OCI-LY1 (cell line): ENCODE data around the gene FBLN7.

Experiments
- H2AFZ ChIP-seq: fragments of 200-600 bp; sonication (generic), shearing (Covaris generic); 2 replicates; pipeline ENCODE4 v1.6.0; 2014; ENCODE audit warnings: antibody characterized with exemption, mild to moderate bottlenecking, low read length
- H3F3A ChIP-seq: fragments of 200-600 bp; sonication (generic), shearing (Covaris generic); 2 replicates; pipeline ENCODE4 v1.6.0; 2014; ENCODE audit warnings: mild to moderate bottlenecking, antibody characterized with exemption, low read length, moderate library complexity; ENCODE audit not compliant: insufficient read depth
- H3K27ac ChIP-seq: fragments of 200-600 bp; sonication (generic); 2 replicates; pipeline ENCODE4 v1.5.1; 2014; ENCODE audit warnings: low read length, mixed run types, mild to moderate bottlenecking, low read depth; ENCODE audit not compliant: poor library complexity, severe bottlenecking
- H3K27me3 ChIP-seq: fragments of 200-600 bp; sonication (generic); 2 replicates; pipeline ENCODE4 v1.6.0; 2014; ENCODE audit warnings: antibody characterized with exemption, mild to moderate bottlenecking, low read length, moderate library complexity; ENCODE audit not compliant: insufficient read depth
- H3K36me3 ChIP-seq: fragments of 200-600 bp; sonication (generic); 2 replicates; pipeline ENCODE4 v1.6.1; 2014; ENCODE audit warnings: mild to moderate bottlenecking, antibody characterized with exemption, low read length, moderate library complexity, mixed read lengths; ENCODE audit not compliant: insufficient read depth
- H3K4me1 ChIP-seq: fragments of 200-600 bp; sonication (generic); 2 replicates; pipeline ENCODE4 v1.5.1; 2014; ENCODE audit warnings: mild to moderate bottlenecking, low read length, moderate library complexity; ENCODE audit not compliant: insufficient read depth, severe bottlenecking
- H3K4me2 ChIP-seq: fragments of 200-600 bp; sonication (generic), shearing (Covaris generic); 2 replicates; pipeline ENCODE4 v1.6.1; 2014; ENCODE audit warnings: low read length
- H3K4me3 ChIP-seq: fragments of 200-600 bp; sonication (generic); 2 replicates; pipeline ENCODE4 v1.5.1; 2014; ENCODE audit warnings: low read length, low read depth, mild to moderate bottlenecking, mixed read lengths; ENCODE audit not compliant: poor library complexity, severe bottlenecking
- H3K79me2 ChIP-seq: fragments of 200-600 bp; shearing (Covaris generic); 2 replicates; pipeline ENCODE4 v1.6.1; 2016; ENCODE audit warnings: mixed run types, low read length, mixed read lengths; ENCODE audit not compliant: insufficient read depth
- H3K9ac ChIP-seq: fragments of 200-600 bp; sonication (generic), shearing (Covaris generic); 2 replicates; pipeline ENCODE4 v1.6.1; 2014; ENCODE audit warnings: mild to moderate bottlenecking, low read length, mixed read lengths
- H3K9me2 ChIP-seq: fragments of 200-600 bp; sonication (generic), shearing (Covaris generic); 2 replicates; pipeline ENCODE4 v1.6.1; 2014; ENCODE audit warnings: low read depth, mild to moderate bottlenecking, low read length, mixed read lengths
- H3K9me3 ChIP-seq: fragments of 200-600 bp; shearing (Covaris generic); 2 replicates; pipeline ENCODE4 v1.6.1; 2014; ENCODE audit warnings: low read length, mixed read lengths
- H4K20me1 ChIP-seq: fragments of 200-600 bp; sonication (generic), shearing (Covaris generic); 2 replicates; pipeline ENCODE4 v1.6.0; 2016; ENCODE audit warnings: mild to moderate bottlenecking, low read length; ENCODE audit not compliant: insufficient read depth
- EZH2 ChIP-seq: fragments of 200-600 bp; sonication (generic), shearing (Covaris generic); IDR thresholded peaks from 2 replicates; pipeline ENCODE4 v1.8.0; 2017; ENCODE audit warnings: borderline replicate concordance, mixed run types, mild to moderate bottlenecking, antibody characterized with exemption, low read length, moderate library complexity, mixed read lengths
- TF ChIP-seq, protein P1 (sequence below): fragments of 200-600 bp; sonication (generic), shearing (Covaris generic); IDR thresholded peaks from 2 replicates; pipeline ENCODE4 v1.5.1; 2017; ENCODE audit warnings: mild to moderate bottlenecking, antibody characterized with exemption, low read length, moderate library complexity, mixed read lengths

FBLN7 gene

GRCh38 chr2:112197868-112198267 lies 59.7 kb downstream of the FBLN7 start:
- H3K9me2 ChIP-seq: no peaks in the 10 kb centered on the region
- H3K27ac ChIP-seq: no peak overlapping the region
- H4K20me1 ChIP-seq: no peaks in the 10 kb centered on the region
- H3K9ac ChIP-seq: no peak overlapping the region
- no peak overlapping the region for H3K4me3 ChIP-seq
- TF ChIP-seq, protein P1, sequence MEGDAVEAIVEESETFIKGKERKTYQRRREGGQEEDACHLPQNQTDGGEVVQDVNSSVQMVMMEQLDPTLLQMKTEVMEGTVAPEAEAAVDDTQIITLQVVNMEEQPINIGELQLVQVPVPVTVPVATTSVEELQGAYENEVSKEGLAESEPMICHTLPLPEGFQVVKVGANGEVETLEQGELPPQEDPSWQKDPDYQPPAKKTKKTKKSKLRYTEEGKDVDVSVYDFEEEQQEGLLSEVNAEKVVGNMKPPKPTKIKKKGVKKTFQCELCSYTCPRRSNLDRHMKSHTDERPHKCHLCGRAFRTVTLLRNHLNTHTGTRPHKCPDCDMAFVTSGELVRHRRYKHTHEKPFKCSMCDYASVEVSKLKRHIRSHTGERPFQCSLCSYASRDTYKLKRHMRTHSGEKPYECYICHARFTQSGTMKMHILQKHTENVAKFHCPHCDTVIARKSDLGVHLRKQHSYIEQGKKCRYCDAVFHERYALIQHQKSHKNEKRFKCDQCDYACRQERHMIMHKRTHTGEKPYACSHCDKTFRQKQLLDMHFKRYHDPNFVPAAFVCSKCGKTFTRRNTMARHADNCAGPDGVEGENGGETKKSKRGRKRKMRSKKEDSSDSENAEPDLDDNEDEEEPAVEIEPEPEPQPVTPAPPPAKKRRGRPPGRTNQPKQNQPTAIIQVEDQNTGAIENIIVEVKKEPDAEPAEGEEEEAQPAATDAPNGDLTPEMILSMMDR: no peak
- no peak for TF ChIP-seq EZH2
- H3K79me2 ChIP-seq: no peaks in the 10 kb centered on the region
- no peaks in the 10 kb centered on the region for H3F3A ChIP-seq
- no peak overlapping the region for H3K4me2 ChIP-seq
- H2AFZ ChIP-seq: no peak overlapping the region
- peaks cover 4% of the 10 kb centered on the region for H3K9me3 ChIP-seq
- 0 out of 2 replicates have a peak, but pooled peaks cover 6% of the 10 kb centered on the region for H3K27me3 ChIP-seq
- no peaks in the 10 kb centered on the region; the same call in 1 of the 2 replicates for H3K36me3 ChIP-seq
- H3K4me1 ChIP-seq: no peaks in the 10 kb centered on the region

GRCh38 chr2:112198780-112199179 lies 60.6 kb downstream of the FBLN7 start:
- no peak overlapping the region for H3K4me3 ChIP-seq
- H3K79me2 ChIP-seq: no peaks in the 10 kb centered on the region
- H2AFZ ChIP-seq: no peak overlapping the region
- H3K27ac ChIP-seq: no peak overlapping the region
- no peaks in the 10 kb centered on the region for H3K4me1 ChIP-seq
- no peaks in the 10 kb centered on the region for H4K20me1 ChIP-seq
- H3K9me2 ChIP-seq: no peaks in the 10 kb centered on the region
- no peak overlapping the region for H3K4me2 ChIP-seq
- H3K36me3 ChIP-seq: no peaks in the 10 kb centered on the region; the same call in 1 of the 2 replicates
- TF ChIP-seq EZH2: no peak
- TF ChIP-seq, protein P1: no peak
- no peak overlapping the region for H3K9ac ChIP-seq
- no peaks in the 10 kb centered on the region for H3F3A ChIP-seq
- peaks cover 11% of the 10 kb centered on the region for H3K9me3 ChIP-seq
- H3K27me3 ChIP-seq: 0 out of 2 replicates have a peak, but pooled peaks cover 6% of the 10 kb centered on the region

- Histone ChIP-seq H3K9me2 (no peaks in the 10 kb centered on the region), H3K4me3 (no peak overlapping the region), H3K4me2 (no peak overlapping the region), H3K4me1 (no peaks in the 10 kb centered on the region), H3K27ac (no peak overlapping the region), H4K20me1 (no peaks in the 10 kb centered on the region), H3K79me2 (no peaks in the 10 kb centered on the region), H3K27me3 (0 out of 2 replicates have a peak, but pooled peaks cover 6% of the 10 kb centered on the region), H2AFZ (no peak overlapping the region), H3K9ac (no peak overlapping the region), H3F3A (no peaks in the 10 kb centered on the region), H3K9me3 (peaks cover 15% of the 10 kb centered on the region), H3K36me3 (no peaks in the 10 kb centered on the region; the same call in 1 of the 2 replicates)
- TF ChIP-seq, protein P1: no peak
- no peak for TF ChIP-seq EZH2
Measured at GRCh38 chr2:112199188-112199587, 61.0 kb downstream of the FBLN7 start.
